Measurements from ENCODE around the gene ENOX1. TPM values are rescaled to one million over a fixed set of nuclear protein-coding genes. Genes with fewer than 3 reads are reported as not detected.

The ENOX1 gene
- total RNA-seq, 2 donors from 2014 or later = 1.3 to 2.4 TPM

- TF ChIP-seq CTCF (IDR thresholded peaks at IDR 0.05) = no peak
- Histone ChIP-seq H3K4me1 (peaks cover 0 to 15% of the 10 kb centered on the region in 2 donors), H3K27me3 (no peaks in the 10 kb centered on the region), H3K27ac (no peak overlapping the region), H3K36me3 (no peaks in the 10 kb centered on the region), H3K4me3 (no peak overlapping the region), H3K9me3 (no peaks in the 10 kb centered on the region)
- DNase-seq (ENCODE audit: low spot score) = no peak
These were observed 104.1 kb downstream of the ENOX1 start for GRCh38 chr13:43682701-43683100.

- H3K27me3 ChIP-seq = no peaks in the 10 kb centered on the region
- no peak overlapping the region for H3K4me3 ChIP-seq
- TF ChIP-seq CTCF (IDR thresholded peaks at IDR 0.05) = no peak
- no peak overlapping the region for H3K27ac ChIP-seq
- DNase-seq (ENCODE audit: low spot score) = no peak
- no peaks in the 10 kb centered on the region for H3K36me3 ChIP-seq
- no peaks in the 10 kb centered on the region for H3K4me1 ChIP-seq
- H3K9me3 ChIP-seq = no peaks in the 10 kb centered on the region
These were observed 110.5 kb downstream of the ENOX1 start for GRCh38 chr13:43676320-43676719.

- no peak overlapping the region for H3K4me3 ChIP-seq
- H3K9me3 ChIP-seq = no peaks in the 10 kb centered on the region
- no peaks in the 10 kb centered on the region for H3K4me1 ChIP-seq
- no peaks in the 10 kb centered on the region for H3K27me3 ChIP-seq
- DNase-seq (ENCODE audit: low spot score) = no peak
- no peak for TF ChIP-seq CTCF (IDR thresholded peaks at IDR 0.05)
- no peak overlapping the region for H3K27ac ChIP-seq
- H3K36me3 ChIP-seq = no peaks in the 10 kb centered on the region
These were observed 111.2 kb downstream of the ENOX1 start for GRCh38 chr13:43675577-43675976.

GRCh38 chr13:43669964-43670363 is 116.8 kb downstream of the ENOX1 start:
- H3K4me3 ChIP-seq = no peak overlapping the region
- no peaks in the 10 kb centered on the region for H3K36me3 ChIP-seq
- no peak for DNase-seq (ENCODE audit: low spot score)
- H3K4me1 ChIP-seq = peaks cover 0 to 3% of the 10 kb centered on the region in 2 donors
- no peak overlapping the region for H3K27ac ChIP-seq
- no peak for TF ChIP-seq CTCF (IDR thresholded peaks at IDR 0.05)
- no peaks in the 10 kb centered on the region for H3K9me3 ChIP-seq
- no peaks in the 10 kb centered on the region for H3K27me3 ChIP-seq

- peaks cover 0 to 7% of the 10 kb centered on the region in 2 donors for H3K4me1 ChIP-seq
- no peak overlapping the region for H3K4me3 ChIP-seq
- no peak for TF ChIP-seq CTCF (IDR thresholded peaks at IDR 0.05)
- no peak overlapping the region for H3K27ac ChIP-seq
- H3K27me3 ChIP-seq = no peaks in the 10 kb centered on the region
- no peaks in the 10 kb centered on the region for H3K9me3 ChIP-seq
- H3K36me3 ChIP-seq = no peaks in the 10 kb centered on the region
- DNase-seq (ENCODE audit: low spot score) = no peak
These were observed 117.7 kb downstream of the ENOX1 start for GRCh38 chr13:43669101-43669500.

- H3K27me3 ChIP-seq = no peaks in the 10 kb centered on the region
- no peaks in the 10 kb centered on the region for H3K36me3 ChIP-seq
- DNase-seq (ENCODE audit: low spot score) = no peak
- H3K4me3 ChIP-seq = no peak overlapping the region
- no peaks in the 10 kb centered on the region for H3K9me3 ChIP-seq
- peaks cover 0 to 7% of the 10 kb centered on the region in 2 donors for H3K4me1 ChIP-seq
- no peak for TF ChIP-seq CTCF (IDR thresholded peaks at IDR 0.05)
- H3K27ac ChIP-seq = no peak overlapping the region
These were observed 120.4 kb downstream of the ENOX1 start for GRCh38 chr13:43666403-43666802.
